Stimulated activated CD4-positive, alpha-beta T cell treated with anti-CD3 and anti-CD28 coated beads, Interleukin-4, amount 100 ng/mL, for 4 hours (primary cell): ENCODE measurements around the gene NDE1.
"Not testable (repeated sequence)": the region's sequence is repeated elsewhere in the genome, so short reads cannot be mapped to it uniquely, and the experiment has no call there.

Experiments used
- DNase-seq, 2 experiments: peaks; one replicate each; pipeline ENCODE4 v3.0.0-alpha.2; 2020

NDE1 gene

GRCh38 chr16:15650019-15650697, at the start of gene NDE1:
Gene NDE1, plus strand, starts transcription at chr16:15650245. Its CDS starts 14,534 bp downstream, at chr16:15664779.
- DNase-seq, result peak; percentile 77 to 86

GRCh38 chr16:15601212-15601879, 48.7 kb upstream of the NDE1 start:
- no peak for DNase-seq

GRCh38 chr16:15602285-15603044, 47.6 kb upstream of the NDE1 start:
- DNase-seq, result no peak

- DNase-seq, result no peak
Observed at GRCh38 chr16:15604460-15605440, 45.3 kb upstream of the NDE1 start.

GRCh38 chr16:15605839-15606517, 44.1 kb upstream of the NDE1 start:
- no peak for DNase-seq

GRCh38 chr16:15606518-15607220, 43.4 kb upstream of the NDE1 start:
- DNase-seq, result no peak

- DNase-seq, result not testable (repeated sequence)
Observed at GRCh38 chr16:15607221-15607699, 42.8 kb upstream of the NDE1 start.

GRCh38 chr16:15607700-15608396, 42.2 kb upstream of the NDE1 start:
- DNase-seq, result no peak

GRCh38 chr16:15608398-15609285, 41.4 kb upstream of the NDE1 start:
- no peak for DNase-seq

GRCh38 chr16:15609286-15609649, 40.8 kb upstream of the NDE1 start:
- DNase-seq, result no peak

- DNase-seq, result no peak
Observed at GRCh38 chr16:15610369-15610871, 39.6 kb upstream of the NDE1 start.

- no peak for DNase-seq
Observed at GRCh38 chr16:15611610-15612009, 38.4 kb upstream of the NDE1 start.

- no peak for DNase-seq
Observed at GRCh38 chr16:15613676-15614075, 36.4 kb upstream of the NDE1 start.

GRCh38 chr16:15616012-15616411, 34.0 kb upstream of the NDE1 start:
- DNase-seq, result no peak

- no peak for DNase-seq
Observed at GRCh38 chr16:15616475-15617165, 33.4 kb upstream of the NDE1 start.

GRCh38 chr16:15617901-15618300, 32.1 kb upstream of the NDE1 start:
- no peak for DNase-seq

- DNase-seq, result no peak
Observed at GRCh38 chr16:15618392-15618791, 31.7 kb upstream of the NDE1 start.

GRCh38 chr16:15620611-15621195, 29.3 kb upstream of the NDE1 start:
- DNase-seq, result no peak
